GM12891 (cell line): ENCODE data around the gene CES3.

ENCODE experiments used
- DNase-seq: peaks from one replicate; pipeline ENCODE4 v3.0.0; 2011; ENCODE audit warnings: low spot score; ENCODE audit not compliant: insufficient read length
- FAIRE-seq: peaks from 2 replicates; lab custom pipeline; 2011; peaks lifted over from hg19 to GRCh38; lab: Jason Lieb, UNC
- PAX5 ChIP-seq: IDR thresholded peaks from 2 replicates; pipeline ENCODE4 v1.6.1; 2011; ENCODE audit warnings: low read length, moderate library complexity, mild to moderate bottlenecking; ENCODE audit not compliant: insufficient read depth, severe bottlenecking
- POLR2A ChIP-seq: IDR thresholded peaks from 2 replicates; pipeline ENCODE4 v1.6.1; 2011; ENCODE audit warnings: low read depth, low read length, control low read depth
- POLR2AphosphoS5 ChIP-seq: IDR thresholded peaks from 2 replicates; pipeline ENCODE4 v1.6.1; 2011; ENCODE audit warnings: low read depth, low read length, control low read depth
- POU2F2 ChIP-seq: IDR thresholded peaks from 2 replicates; pipeline ENCODE4 v1.6.1; 2011; ENCODE audit warnings: low read depth, mild to moderate bottlenecking, control low read depth, low read length, moderate library complexity
- SPI1 ChIP-seq: IDR thresholded peaks from 2 replicates; pipeline ENCODE4 v1.6.1; 2011; ENCODE audit warnings: low read depth, low read length, control low read depth
- TAF1 ChIP-seq: IDR thresholded peaks from 2 replicates; pipeline ENCODE4 v1.6.1; 2011; ENCODE audit warnings: low read depth, low read length, control low read depth

The CES3 gene

GRCh38 chr16:66918803-66919568, 42.1 kb upstream of the CES3 start, which contains the start of gene CDH16:
Gene CDH16, minus strand, starts transcription at chr16:66918885. Its CDS starts 820 bp downstream, at chr16:66918065.
- no peak for TF ChIP-seq PAX5
- no peak for TF ChIP-seq POLR2A
- no peak for TF ChIP-seq TAF1
- TF ChIP-seq POLR2AphosphoS5: no peak
- no peak for TF ChIP-seq POU2F2
- TF ChIP-seq SPI1: no peak
- no peak for FAIRE-seq

DNA sequence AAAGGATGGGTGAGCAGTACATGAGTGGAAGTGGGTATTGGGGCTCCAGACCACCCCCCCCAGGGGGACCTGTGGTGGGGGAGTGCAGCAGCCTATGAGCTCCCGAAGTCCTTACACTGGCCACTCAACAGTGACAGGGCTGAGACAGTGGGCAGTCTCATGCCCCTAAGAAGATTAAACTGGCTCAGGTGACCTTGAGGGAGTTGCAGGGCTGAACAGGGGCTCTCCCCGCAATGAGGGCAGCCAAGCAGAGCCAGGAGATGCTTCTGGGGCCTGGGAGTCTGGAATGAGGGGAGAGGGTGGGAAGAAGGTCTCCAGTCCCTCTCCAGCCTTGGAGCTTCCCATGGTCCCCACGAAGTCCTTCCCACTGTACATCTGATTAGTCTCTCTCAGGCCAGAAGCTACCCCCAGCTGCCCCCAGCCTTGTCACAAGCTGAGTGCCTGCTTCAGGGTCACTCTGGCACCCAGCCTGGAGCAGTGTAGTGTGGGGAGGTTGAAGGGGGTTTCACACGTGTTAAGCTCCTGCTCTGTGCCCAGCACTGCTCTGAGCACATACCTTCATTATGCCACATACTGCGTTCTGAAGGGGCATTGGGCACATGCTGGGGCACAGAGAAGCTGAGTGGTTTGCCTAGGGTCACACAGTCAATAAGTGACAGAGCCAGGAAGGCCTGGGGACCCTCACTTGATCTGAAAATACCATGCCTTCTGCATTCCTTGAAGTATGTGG, 41.3 kb upstream of the CES3 start:
- no peak for TF ChIP-seq TAF1
- TF ChIP-seq POU2F2: no peak
- no peak for TF ChIP-seq POLR2A
- TF ChIP-seq PAX5: no peak
- TF ChIP-seq SPI1: no peak
- no peak for TF ChIP-seq POLR2AphosphoS5
- no peak for FAIRE-seq
- DNase-seq: no peak

More at GRCh38 chr16:66918803-66919568, 42.1 kb upstream of the CES3 start, which contains the start of gene CDH16:
- no peak for DNase-seq

DNA sequence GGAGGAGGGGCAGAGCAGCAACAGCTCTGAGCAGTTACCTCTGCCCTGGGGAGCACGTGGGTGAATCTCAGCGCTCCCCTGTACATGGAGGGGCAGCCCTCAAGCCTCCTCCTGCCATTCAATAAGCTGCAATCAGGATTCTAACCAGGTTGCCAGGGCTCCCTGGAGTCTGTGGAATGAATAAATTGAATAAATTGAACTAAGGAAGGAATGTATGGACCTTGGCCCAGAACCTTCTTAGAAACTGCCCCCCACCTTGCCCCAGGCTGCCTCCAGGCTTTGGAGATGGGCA, 40.8 kb upstream of the CES3 start:
- TF ChIP-seq TAF1: no peak
- TF ChIP-seq POLR2AphosphoS5: no peak
- no peak for TF ChIP-seq POU2F2
- no peak for TF ChIP-seq POLR2A
- no peak for TF ChIP-seq SPI1
- no peak for TF ChIP-seq PAX5
- FAIRE-seq: no peak
- no peak for DNase-seq

DNA sequence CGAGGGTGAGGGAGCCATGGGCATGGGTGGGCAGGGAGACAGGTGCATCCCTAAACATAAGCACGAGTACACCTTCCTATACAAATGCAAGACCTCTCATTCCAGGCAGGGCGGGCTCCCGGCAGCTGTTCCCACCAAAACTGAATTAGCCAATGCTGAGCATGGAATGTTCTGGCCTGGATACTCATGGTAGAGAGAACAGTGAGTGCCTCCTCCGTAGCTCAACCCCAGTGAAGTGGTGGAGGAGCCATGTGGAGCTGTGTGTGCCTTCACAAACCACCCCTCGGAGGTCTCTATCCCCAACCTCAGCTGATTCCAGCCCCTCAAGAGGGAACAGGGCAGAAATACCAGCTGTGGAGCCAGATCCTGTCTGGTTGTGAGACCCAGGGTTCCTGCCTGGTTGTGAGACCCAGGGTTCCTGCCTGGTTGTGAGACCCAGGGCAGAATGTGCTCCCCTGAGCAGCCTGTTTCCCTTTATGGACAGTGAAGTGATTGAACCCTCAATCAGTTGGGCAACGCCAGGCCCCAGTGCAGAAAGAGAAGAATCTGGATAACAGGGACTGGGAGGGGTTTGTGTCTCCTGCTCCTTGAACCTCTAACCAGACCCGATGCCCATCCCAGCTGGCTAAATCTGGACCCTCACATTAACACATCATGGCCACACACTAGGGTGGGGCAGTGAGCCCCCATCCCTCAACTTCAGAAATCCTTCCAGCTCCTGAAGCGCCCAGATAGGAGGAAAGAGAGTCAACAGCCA, 40.0 kb upstream of the CES3 start:
- no peak for FAIRE-seq
- no peak for TF ChIP-seq POLR2A
- TF ChIP-seq POLR2AphosphoS5: no peak
- no peak for TF ChIP-seq SPI1
- TF ChIP-seq POU2F2: no peak
- TF ChIP-seq TAF1: no peak
- no peak for TF ChIP-seq PAX5
- no peak for DNase-seq

GRCh38 chr16:66921729-66922450, 39.2 kb upstream of the CES3 start:
- FAIRE-seq (no peak), DNase-seq (no peak)
- TF ChIP-seq POLR2A: no peak
- TF ChIP-seq SPI1: no peak
- no peak for TF ChIP-seq POLR2AphosphoS5
- TF ChIP-seq POU2F2: no peak
- no peak for TF ChIP-seq PAX5
- no peak for TF ChIP-seq TAF1

- FAIRE-seq (no peak), DNase-seq (no peak)
- TF ChIP-seq SPI1 (no peak), POLR2AphosphoS5 (no peak), PAX5 (no peak), POLR2A (no peak), TAF1 (no peak), POU2F2 (no peak)
These were observed 37.8 kb upstream of the CES3 start for GRCh38 chr16:66923247-66923731.

DNA sequence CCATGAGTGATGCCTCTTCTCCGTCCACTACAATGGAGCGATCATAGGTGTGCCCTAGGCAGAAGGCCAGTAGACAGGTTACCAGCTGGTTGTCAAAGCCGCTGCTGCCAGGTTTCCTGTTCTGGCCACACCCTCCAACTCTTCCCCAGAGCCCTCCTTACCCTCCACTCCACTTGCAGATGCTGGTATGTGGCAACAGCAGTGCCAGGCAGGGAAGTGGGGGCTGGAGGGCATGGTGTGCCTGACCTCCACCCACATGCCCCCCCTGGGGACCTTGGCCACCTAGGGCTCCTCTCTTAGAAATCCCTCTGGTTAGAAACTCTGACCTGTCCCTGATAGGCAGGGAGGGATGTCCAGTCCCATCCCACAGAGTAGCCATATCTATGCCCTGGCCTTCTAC, 37.2 kb upstream of the CES3 start:
- DNase-seq (no peak), FAIRE-seq (no peak)
- no peak for TF ChIP-seq SPI1
- TF ChIP-seq POU2F2: no peak
- no peak for TF ChIP-seq POLR2AphosphoS5
- TF ChIP-seq POLR2A: no peak
- no peak for TF ChIP-seq PAX5
- no peak for TF ChIP-seq TAF1
